SK-N-SH (cell line): Measurements from ENCODE around the gene ACOT8. TPM values are rescaled to one million over a fixed set of nuclear protein-coding genes. Genes with fewer than 3 reads are reported as not detected.
"Not testable (repeated sequence)": the region's sequence is repeated elsewhere in the genome, so short reads cannot be mapped to it uniquely, and the experiment has no call there.

Experiments used
- CTCF ChIA-PET: fragments of 300-600, 350-600 bp; formaldehyde crosslinking; extraction: SDS; loops from one replicate; lab custom pipeline; 2021; lab: Yijun Ruan, JAX
- POLR2A ChIA-PET: fragments of 350-600 bp; sonication (Branson Sonifier 250); formaldehyde crosslinking; extraction: SDS; loops from one replicate; lab custom pipeline; 2020; ENCODE audit warnings: antibody characterized with exemption, inconsistent platforms; lab: Yijun Ruan, JAX
- DNase-seq: peaks from one replicate; pipeline ENCODE4 v3.0.0; 2012
- H2AFZ ChIP-seq: fragments of 200-600 bp; sonication (generic); 2 replicates; pipeline ENCODE4 v1.8.1; 2016; ENCODE audit warnings: antibody characterized with exemption, mild to moderate bottlenecking, low read depth
- H3F3A ChIP-seq: fragments of 200-600 bp; sonication (generic); replicated peaks from 2 replicates; pipeline ENCODE3; 2016; ENCODE audit warnings: antibody characterized with exemption, mild to moderate bottlenecking; ENCODE audit not compliant: insufficient read depth
- H3K27ac ChIP-seq, 2 experiments: fragments of 200-500 bp in 1 of 2; fragments of 200-600 bp in 1 of 2; sonication (Bioruptor generic) in 1 of 2; sonication (generic), shearing (Covaris generic) in 1 of 2; 2 replicates each; pipeline versions ENCODE4 v1.5.1 to v1.6.1; 2014 to 2016; ENCODE audit warnings: low read depth in 2 of 2, inconsistent platforms in 1 of 2, low read length in 1 of 2, mild to moderate bottlenecking in 1 of 2, mixed read lengths in 1 of 2
- H3K27me3 ChIP-seq: fragments of 200-600 bp; sonication (generic), shearing (Covaris generic); 2 replicates; pipeline ENCODE4 v1.6.1; 2016; ENCODE audit warnings: mixed run types; ENCODE audit not compliant: insufficient read depth
- H3K36me3 ChIP-seq, 2 experiments: fragments of 200-500 bp in 1 of 2; fragments of 200-600 bp in 1 of 2; sonication (Bioruptor generic) in 1 of 2; sonication (generic) in 1 of 2; replicated peaks in 1 of 2; 2 replicates each; pipeline versions ENCODE3 to v1.5.1; 2014 to 2016; ENCODE audit warnings: low read length in 1 of 2, mild to moderate bottlenecking in 1 of 2; ENCODE audit not compliant: insufficient read depth in 2 of 2, control insufficient read depth in 1 of 2
- H3K4me1 ChIP-seq, 2 experiments: fragments of 200-500 bp in 1 of 2; fragments of 200-600 bp in 1 of 2; sonication (Bioruptor generic) in 1 of 2; sonication (generic), shearing (Covaris generic) in 1 of 2; 2 replicates each; pipeline versions ENCODE4 v1.5.1 to v1.6.1; 2014 to 2016; ENCODE audit warnings: low read depth in 1 of 2, low read length in 1 of 2, mixed run types in 1 of 2; ENCODE audit not compliant: insufficient read depth in 2 of 2, control insufficient read depth in 1 of 2
- H3K4me2 ChIP-seq: fragments of 200-600 bp; sonication (generic), shearing (Covaris generic); 2 replicates; pipeline ENCODE4 v1.6.1; 2017; ENCODE audit warnings: mixed run types
- H3K4me3 ChIP-seq, 2 experiments: fragments of 200-500 bp in 1 of 2; fragments of 200-600 bp in 1 of 2; sonication (Bioruptor generic) in 1 of 2; sonication (generic), shearing (Covaris generic) in 1 of 2; 2 replicates each; pipeline versions ENCODE4 v1.5.1 to v1.8.1; 2014 to 2016; ENCODE audit warnings: low read depth in 2 of 2, inconsistent platforms in 1 of 2, low read length in 1 of 2, mild to moderate bottlenecking in 1 of 2, mixed read lengths in 1 of 2, moderate library complexity in 1 of 2
- H3K79me2 ChIP-seq: fragments of 200-600 bp; sonication (generic); 2 replicates; pipeline ENCODE4 v1.8.1; 2017; ENCODE audit warnings: mild to moderate bottlenecking; ENCODE audit not compliant: insufficient read depth
- H3K9ac ChIP-seq: fragments of 200-600 bp; sonication (generic); 2 replicates; pipeline ENCODE4 v1.6.1; 2017; ENCODE audit warnings: mixed run types
- H3K9me2 ChIP-seq: fragments of 200-600 bp; sonication (generic); 2 replicates; pipeline ENCODE4 v1.6.1; 2017; ENCODE audit warnings: mixed run types
- H3K9me3 ChIP-seq: fragments of 200-600 bp; sonication (generic); 2 replicates; pipeline ENCODE4 v1.6.1; 2017; ENCODE audit warnings: mixed run types, mild to moderate bottlenecking, moderate library complexity
- H4K20me1 ChIP-seq: fragments of 200-600 bp; sonication (generic); 2 replicates; pipeline ENCODE4 v1.6.1; 2017; ENCODE audit warnings: mild to moderate bottlenecking, mixed run types; ENCODE audit not compliant: insufficient read depth
- ELF1 ChIP-seq: IDR thresholded peaks from 2 replicates; pipeline ENCODE4 v1.4.0; 2012
- EZH2phosphoT487 ChIP-seq: fragments of 200-600 bp; sonication (generic); IDR thresholded peaks from 2 replicates; pipeline ENCODE4 v1.6.1; 2017; ENCODE audit warnings: low read depth, mixed run types, mild to moderate bottlenecking, antibody characterized with exemption, moderate library complexity, borderline replicate concordance
- FOXJ3 ChIP-seq: sonication (generic); formaldehyde crosslinking; IDR thresholded peaks from 2 replicates; pipeline ENCODE4 v1.5.1; 2020; ENCODE audit warnings: mild to moderate bottlenecking, missing genetic modification reagents
- FOXM1 ChIP-seq: IDR thresholded peaks from 2 replicates; pipeline ENCODE4 v1.4.0; 2012; ENCODE audit warnings: low read depth, mild to moderate bottlenecking
- MAX ChIP-seq: IDR thresholded peaks from 2 replicates; pipeline ENCODE4 v1.4.0; 2012; ENCODE audit warnings: low read depth
- MXI1 ChIP-seq: IDR thresholded peaks from 2 replicates; pipeline ENCODE4 v1.6.1; 2012; ENCODE audit warnings: mild to moderate bottlenecking, low read depth, low read length, improper control_type of control experiment
- NFIC ChIP-seq: IDR thresholded peaks from 2 replicates; pipeline ENCODE4 v1.4.0; 2012; ENCODE audit warnings: borderline replicate concordance
- POLR2AphosphoS5 ChIP-seq: IDR thresholded peaks from 2 replicates; pipeline ENCODE4 v1.6.1; 2012; ENCODE audit warnings: low read depth, low read length
- TEAD4 ChIP-seq: IDR thresholded peaks from 2 replicates; pipeline ENCODE4 v1.4.0; 2012; ENCODE audit warnings: mild to moderate bottlenecking, borderline replicate concordance; ENCODE audit not compliant: insufficient read depth
- WGBS: methylation state at CpG from one replicate; pipeline ENCODE4 v1.1.6; 2017; ENCODE audit warnings: low lambda C conversion rate; 5-methylcytosine and 5-hydroxymethylcytosine counted together
- polyA plus RNA-seq, 3 experiments: library from polyadenylated mRNA; depleted of rRNA; stranded (reverse); fragments of >200 nt; gene quantifications; 2 replicates each; pipeline ENCODE4 v1.2.3, GENCODE V29; 2012

ACOT8 gene
- polyA plus RNA-seq, 1 of the 3 experiments (the other 2 are of a cell fraction): 48.4 TPM

GRCh38 chr20:45833030-45833882, 23.9 kb downstream of the ACOT8 start, which contains the start of gene SNX21 (continued):
- no peak for TF ChIP-seq MAX

- H3K9me3 ChIP-seq: no peaks in the 10 kb centered on the region
- H3K27ac ChIP-seq: peak overlapping the region in 1 of 2 experiments; percentile 86; a peak in 2 of 4 replicates
- TF ChIP-seq NFIC (no peak), FOXJ3 (CRISPR knock-in tag) (no peak), EZH2phosphoT487 (no peak), MXI1 (no peak), TEAD4 (no peak), ELF1 (no peak), POLR2AphosphoS5 (no peak), FOXM1 (no peak)
- peaks cover 15% of the 10 kb centered on the region for H3F3A ChIP-seq
- no peaks in the 10 kb centered on the region for H3K27me3 ChIP-seq
- peak overlapping the region; percentile 80 for H2AFZ ChIP-seq
- WGBS: 96% methylated on average over 4 of the region's 4 CpGs
- H3K9ac ChIP-seq: peak overlapping the region; percentile 72
- no peaks in the 10 kb centered on the region for H3K9me2 ChIP-seq
- H3K4me1 ChIP-seq: peaks cover 8 to 31% of the 10 kb centered on the region in 2 experiments; a peak in 3 of 4 replicates
- DNase-seq: no peak
- no peaks in the 10 kb centered on the region for H4K20me1 ChIP-seq
- peaks cover 3 to 4% of the 10 kb centered on the region in 2 experiments for H3K36me3 ChIP-seq
- ChIA-PET POLR2A (interaction anchor here (0.9 to 1.4 kb wide), 2 partner anchors 20 to 41 kb away, joined by 4 read pairs; partner anchors contain the start of genes DNTTIP1, UBE2C and WFDC3), CTCF (interaction anchor here (1.2 to 1.6 kb wide), 2 partner anchors 8 to 33 kb away, joined by 5 to 8 read pairs; no protein-coding TSS in a partner anchor)
- H3K4me2 ChIP-seq: peak overlapping the region; percentile 97
- H3K4me3 ChIP-seq: no peak overlapping the region
- peaks cover 23% of the 10 kb centered on the region; the same call in 1 of the 2 replicates for H3K79me2 ChIP-seq
Measured at GRCh38 chr20:45832619-45833018, 24.6 kb downstream of the ACOT8 start.

GRCh38 chr20:45829673-45830106, 27.5 kb downstream of the ACOT8 start:
- H2AFZ ChIP-seq, H3K27me3 ChIP-seq, H4K20me1 ChIP-seq, H3K27ac ChIP-seq, H3K4me3 ChIP-seq, H3K36me3 ChIP-seq, H3K4me2 ChIP-seq, POLR2A ChIA-PET, DNase-seq, H3K9me2 ChIP-seq, H3K9me3 ChIP-seq, H3K9ac ChIP-seq: not testable (repeated sequence)
- 88% methylated on average over 3 of the region's 4 CpGs for WGBS
- CTCF ChIA-PET: interaction anchor here (1.1 kb wide), 1 partner anchor 13 kb away, joined by 6 read pairs; no protein-coding TSS in a partner anchor
- Histone ChIP-seq H3K79me2 (peaks cover 10% of the 10 kb centered on the region; the same call in 1 of the 2 replicates), H3F3A (peaks cover 15% of the 10 kb centered on the region), H3K4me1 (peaks cover 12 to 16% of the 10 kb centered on the region in 2 experiments; a peak in 3 of 4 replicates)
